ENCODE data around the gene MIAT.

DNA sequence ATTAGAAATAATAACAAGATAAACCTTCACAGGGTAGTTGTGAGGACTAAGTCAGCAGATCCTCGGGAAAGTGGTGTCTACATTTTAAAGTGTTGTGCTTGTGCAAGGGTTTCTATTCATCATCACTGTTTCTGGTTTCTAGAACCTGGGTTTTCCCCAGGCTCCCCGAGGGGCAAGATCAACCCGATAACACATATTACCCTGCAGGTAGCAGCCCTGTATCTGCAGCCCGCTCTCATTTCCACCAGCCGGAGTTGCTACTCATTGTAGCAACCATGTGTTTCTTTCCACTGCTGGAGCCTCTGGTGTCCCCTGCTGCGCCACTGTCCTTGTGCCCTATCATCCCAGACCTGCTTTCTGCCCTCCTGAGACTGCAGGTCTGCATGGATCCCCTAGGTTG, 67.0 kb downstream of the MIAT start:
- TF ChIP-seq, protein P1, sequence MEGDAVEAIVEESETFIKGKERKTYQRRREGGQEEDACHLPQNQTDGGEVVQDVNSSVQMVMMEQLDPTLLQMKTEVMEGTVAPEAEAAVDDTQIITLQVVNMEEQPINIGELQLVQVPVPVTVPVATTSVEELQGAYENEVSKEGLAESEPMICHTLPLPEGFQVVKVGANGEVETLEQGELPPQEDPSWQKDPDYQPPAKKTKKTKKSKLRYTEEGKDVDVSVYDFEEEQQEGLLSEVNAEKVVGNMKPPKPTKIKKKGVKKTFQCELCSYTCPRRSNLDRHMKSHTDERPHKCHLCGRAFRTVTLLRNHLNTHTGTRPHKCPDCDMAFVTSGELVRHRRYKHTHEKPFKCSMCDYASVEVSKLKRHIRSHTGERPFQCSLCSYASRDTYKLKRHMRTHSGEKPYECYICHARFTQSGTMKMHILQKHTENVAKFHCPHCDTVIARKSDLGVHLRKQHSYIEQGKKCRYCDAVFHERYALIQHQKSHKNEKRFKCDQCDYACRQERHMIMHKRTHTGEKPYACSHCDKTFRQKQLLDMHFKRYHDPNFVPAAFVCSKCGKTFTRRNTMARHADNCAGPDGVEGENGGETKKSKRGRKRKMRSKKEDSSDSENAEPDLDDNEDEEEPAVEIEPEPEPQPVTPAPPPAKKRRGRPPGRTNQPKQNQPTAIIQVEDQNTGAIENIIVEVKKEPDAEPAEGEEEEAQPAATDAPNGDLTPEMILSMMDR (conservative IDR thresholded peaks at IDR 0.05; ENCODE audit: low read length) = no peak
- no peak for TF ChIP-seq EZH2phosphoT487 (IDR thresholded peaks at IDR 0.05; ENCODE audit: borderline replicate concordance)

Data from Loucy (cell line).